Right ventricle myocardium superior (tissue), 1 donor: ENCODE measurements around the gene DAGLA. TPM values are rescaled to one million over a fixed set of nuclear protein-coding genes. Genes with fewer than 3 reads are reported as not detected.

ENCODE experiments used
- ATAC-seq: fragments of 200-7000 bp; cut with Tn5 transposase; one replicate; pipeline ENCODE4 v1.9.1; 2020; ENCODE audit warnings: mild to moderate bottlenecking; ENCODE audit not compliant: poor library complexity
- DNase-seq: peaks from one replicate; pipeline ENCODE4 v3.0.0-alpha.2; 2020
- intact Hi-C: fragments of 100-400 bp; cut with DNase I; formaldehyde crosslinking; loops from one replicate; pipeline ENCODE4 v1.11.2; 2022
- total RNA-seq: library from RNA; stranded (reverse); fragmentation: NEBNext Ultra II Directional; extraction: Animal tissue kit (Norgen Biotek cat#: 25700); gene quantifications from one replicate; pipeline ENCODE4 v1.2.1, GENCODE V29; 2021
- donor health status: DM: no; HTN: yes; CAD: no; lungs with severe emphysema.

The DAGLA gene
- total RNA-seq, 1 donor from 2014 or later: 4.2 TPM

- intact Hi-C loops: no loop called here
- ATAC-seq (no peak), DNase-seq (peak; percentile 61)
These were observed 21.2 kb downstream of the DAGLA start for GRCh38 chr11:61701242-61701886.

GRCh38 chr11:61702701-61703312 lies 22.6 kb downstream of the DAGLA start:
- ATAC-seq: no peak
- intact Hi-C loops: no loop called here
- DNase-seq: no peak

- intact Hi-C loops: no loop called here
- DNase-seq (no peak), ATAC-seq (no peak)
These were observed 24.6 kb downstream of the DAGLA start for GRCh38 chr11:61704838-61705237.

- intact Hi-C loops: no loop called here
- DNase-seq: no peak
- peak; percentile 81 for ATAC-seq
These were observed 26.5 kb downstream of the DAGLA start for GRCh38 chr11:61706452-61707400.

GRCh38 chr11:61707574-61707973 lies 27.4 kb downstream of the DAGLA start:
- intact Hi-C loops: no loop called here
- ATAC-seq (peak; percentile 4), DNase-seq (no peak)

GRCh38 chr11:61709110-61709509 lies 28.9 kb downstream of the DAGLA start:
- DNase-seq: no peak
- intact Hi-C loops: no loop called here
- no peak for ATAC-seq

- intact Hi-C loops: no loop called here
- ATAC-seq: no peak
These were observed 29.4 kb downstream of the DAGLA start for GRCh38 chr11:61709572-61709971.

GRCh38 chr11:61710019-61710418 lies 29.8 kb downstream of the DAGLA start:
- intact Hi-C loops: no loop called here
- ATAC-seq: no peak
- DNase-seq: no peak

More at GRCh38 chr11:61709572-61709971, 29.4 kb downstream of the DAGLA start:
- no peak for DNase-seq

- ATAC-seq: no peak
- DNase-seq: no peak
- intact Hi-C loops: no loop called here
These were observed 30.8 kb downstream of the DAGLA start for GRCh38 chr11:61711037-61711436.

GRCh38 chr11:61711498-61711897 lies 31.3 kb downstream of the DAGLA start:
- ATAC-seq: no peak
- no peak for DNase-seq
- intact Hi-C loops: no loop called here

GRCh38 chr11:61712314-61712713 lies 32.1 kb downstream of the DAGLA start:
- no peak for DNase-seq
- no peak for ATAC-seq
- intact Hi-C loops: no loop called here

- intact Hi-C loops: no loop called here
- ATAC-seq: no peak
These were observed 32.7 kb downstream of the DAGLA start for GRCh38 chr11:61712846-61713245.

GRCh38 chr11:61713464-61713863 lies 33.3 kb downstream of the DAGLA start:
- DNase-seq (no peak), ATAC-seq (no peak)
- intact Hi-C loops: no loop called here

More at GRCh38 chr11:61712846-61713245, 32.7 kb downstream of the DAGLA start:
- DNase-seq: no peak

GRCh38 chr11:61713906-61714305 lies 33.7 kb downstream of the DAGLA start:
- DNase-seq (no peak), ATAC-seq (no peak)
- intact Hi-C loops: no loop called here

GRCh38 chr11:61714316-61714715 lies 34.1 kb downstream of the DAGLA start:
- ATAC-seq (no peak), DNase-seq (no peak)
- intact Hi-C loops: no loop called here

- intact Hi-C loops: no loop called here
- no peak for ATAC-seq
These were observed 34.7 kb downstream of the DAGLA start for GRCh38 chr11:61714916-61715315.

GRCh38 chr11:61715867-61716266 lies 35.7 kb downstream of the DAGLA start:
- DNase-seq (no peak), ATAC-seq (peak; percentile 46)
- intact Hi-C loops: no loop called here

More at GRCh38 chr11:61714916-61715315, 34.7 kb downstream of the DAGLA start:
- no peak for DNase-seq

GRCh38 chr11:61716478-61717285 lies 36.5 kb downstream of the DAGLA start:
- DNase-seq: no peak
- intact Hi-C loops: no loop called here
- no peak for ATAC-seq
